ENCODE results near the gene RAI14. TPM values are rescaled to one million over a fixed set of nuclear protein-coding genes. Genes with fewer than 3 reads are reported as not detected.

Gene RAI14
- total and polyA plus RNA-seq, 2 experiments from 2014 or later = 42.2 to 49.6 TPM

DNA sequence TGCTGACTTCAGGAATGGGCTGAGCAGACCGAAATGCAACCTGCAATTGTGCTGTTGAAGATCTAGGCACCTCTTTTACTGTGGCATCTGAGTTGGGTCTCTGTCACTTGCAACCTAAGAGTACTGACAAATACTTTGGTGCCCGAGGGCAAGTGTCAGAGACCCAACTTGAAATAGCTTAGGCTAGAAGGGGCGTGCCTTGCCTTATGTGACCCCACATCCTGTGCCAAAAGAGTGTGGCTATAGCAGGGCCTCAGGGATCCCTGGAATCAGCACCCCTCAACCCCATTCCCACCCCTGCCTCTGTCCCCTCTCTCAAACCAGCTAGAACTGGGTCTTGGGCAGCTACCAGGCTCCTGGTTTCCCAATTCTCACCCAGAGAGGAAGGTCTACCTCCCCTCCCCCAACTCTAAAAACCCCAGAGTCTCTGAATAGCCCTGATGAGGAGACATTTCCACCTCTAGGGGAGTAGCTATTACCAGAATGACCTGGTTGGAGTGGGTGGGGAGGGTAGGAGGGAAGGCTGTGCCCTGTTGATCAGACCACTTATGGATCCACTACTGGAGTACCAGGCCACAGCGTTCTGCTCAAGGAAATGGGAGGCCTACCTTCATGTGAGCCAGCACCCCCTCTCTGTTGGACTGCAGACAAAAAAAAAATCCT is 17.5 kb downstream of the RAI14 start:
- TF ChIP-seq EZH2 (IDR thresholded peaks at IDR 0.05; ENCODE audit: borderline replicate concordance) (no peak), EZH2phosphoT487 (IDR thresholded peaks at IDR 0.05; ENCODE audit: low read depth, severe bottlenecking, unreplicated experiment) (no peak)
- TF ChIP-seq, protein P1, sequence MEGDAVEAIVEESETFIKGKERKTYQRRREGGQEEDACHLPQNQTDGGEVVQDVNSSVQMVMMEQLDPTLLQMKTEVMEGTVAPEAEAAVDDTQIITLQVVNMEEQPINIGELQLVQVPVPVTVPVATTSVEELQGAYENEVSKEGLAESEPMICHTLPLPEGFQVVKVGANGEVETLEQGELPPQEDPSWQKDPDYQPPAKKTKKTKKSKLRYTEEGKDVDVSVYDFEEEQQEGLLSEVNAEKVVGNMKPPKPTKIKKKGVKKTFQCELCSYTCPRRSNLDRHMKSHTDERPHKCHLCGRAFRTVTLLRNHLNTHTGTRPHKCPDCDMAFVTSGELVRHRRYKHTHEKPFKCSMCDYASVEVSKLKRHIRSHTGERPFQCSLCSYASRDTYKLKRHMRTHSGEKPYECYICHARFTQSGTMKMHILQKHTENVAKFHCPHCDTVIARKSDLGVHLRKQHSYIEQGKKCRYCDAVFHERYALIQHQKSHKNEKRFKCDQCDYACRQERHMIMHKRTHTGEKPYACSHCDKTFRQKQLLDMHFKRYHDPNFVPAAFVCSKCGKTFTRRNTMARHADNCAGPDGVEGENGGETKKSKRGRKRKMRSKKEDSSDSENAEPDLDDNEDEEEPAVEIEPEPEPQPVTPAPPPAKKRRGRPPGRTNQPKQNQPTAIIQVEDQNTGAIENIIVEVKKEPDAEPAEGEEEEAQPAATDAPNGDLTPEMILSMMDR (IDR thresholded peaks at IDR 0.05; ENCODE audit: poor library complexity) = no peak
- no peak for DNase-seq (ENCODE audit: low spot score)
- H4K20me1 ChIP-seq (ENCODE audit: insufficient read depth, poor library complexity, severe bottlenecking) = no peaks in the 10 kb centered on the region
- H3K4me2 ChIP-seq = no peak overlapping the region
- no peaks in the 10 kb centered on the region for H3K9me2 ChIP-seq (replicated peaks; ENCODE audit: insufficient read depth)
- H3K79me2 ChIP-seq = peaks cover 89% of the 10 kb centered on the region
- H3K9me3 ChIP-seq (ENCODE audit: low read depth) = no peaks in the 10 kb centered on the region
- H3K27me3 ChIP-seq = no peaks in the 10 kb centered on the region
- 95% methylated on average over 4 of the region's 4 CpGs for WGBS (ENCODE audit: low lambda C conversion rate, missing lambda C conversion rate)
- H3K4me1 ChIP-seq (ENCODE audit: insufficient read depth) = no peaks in the 10 kb centered on the region
- H3K36me3 ChIP-seq (replicated peaks; ENCODE audit: insufficient read depth, low read depth) = no peaks in the 10 kb centered on the region
- H2AFZ ChIP-seq = no peak overlapping the region
- H3K27ac ChIP-seq = no peak overlapping the region
- H3K4me3 ChIP-seq = no peak overlapping the region

DNA sequence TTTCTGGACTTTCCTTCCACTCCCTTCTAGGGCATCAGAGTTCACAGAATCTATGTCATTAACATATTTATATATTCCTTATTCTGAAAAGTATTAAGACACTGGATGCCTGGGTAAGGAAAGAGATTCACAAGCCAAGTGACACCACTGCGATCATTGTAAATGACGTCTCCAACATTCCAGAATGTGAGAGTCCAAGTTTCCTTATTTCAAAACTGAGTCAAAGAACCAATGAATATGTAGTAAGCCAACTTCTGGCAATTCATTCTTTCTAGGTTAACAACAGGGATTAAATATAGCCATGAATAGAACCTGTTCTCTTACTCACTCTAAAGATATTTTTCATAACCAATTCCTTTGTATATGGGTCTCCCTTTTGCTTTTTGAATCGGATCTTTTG is 18.1 kb downstream of the RAI14 start:
- Histone ChIP-seq H3K9me3 (ENCODE audit: low read depth) (no peaks in the 10 kb centered on the region), H3K79me2 (peaks cover 90% of the 10 kb centered on the region), H4K20me1 (ENCODE audit: insufficient read depth, poor library complexity, severe bottlenecking) (no peaks in the 10 kb centered on the region), H3K27ac (no peak overlapping the region), H3K9me2 (replicated peaks; ENCODE audit: insufficient read depth) (no peaks in the 10 kb centered on the region), H2AFZ (no peak overlapping the region), H3K27me3 (no peaks in the 10 kb centered on the region), H3K4me3 (no peak overlapping the region), H3K4me1 (ENCODE audit: insufficient read depth) (no peaks in the 10 kb centered on the region), H3K36me3 (replicated peaks; ENCODE audit: insufficient read depth, low read depth) (no peaks in the 10 kb centered on the region), H3K4me2 (no peak overlapping the region)
- TF ChIP-seq, protein P1 (IDR thresholded peaks at IDR 0.05; ENCODE audit: poor library complexity) = no peak
- TF ChIP-seq EZH2phosphoT487 (IDR thresholded peaks at IDR 0.05; ENCODE audit: low read depth, severe bottlenecking, unreplicated experiment) (no peak), EZH2 (IDR thresholded peaks at IDR 0.05; ENCODE audit: borderline replicate concordance) (no peak)
- no peak for DNase-seq (ENCODE audit: low spot score)
- WGBS (ENCODE audit: low lambda C conversion rate, missing lambda C conversion rate) = 96% methylated on average over 3 of the region's 3 CpGs

DNA sequence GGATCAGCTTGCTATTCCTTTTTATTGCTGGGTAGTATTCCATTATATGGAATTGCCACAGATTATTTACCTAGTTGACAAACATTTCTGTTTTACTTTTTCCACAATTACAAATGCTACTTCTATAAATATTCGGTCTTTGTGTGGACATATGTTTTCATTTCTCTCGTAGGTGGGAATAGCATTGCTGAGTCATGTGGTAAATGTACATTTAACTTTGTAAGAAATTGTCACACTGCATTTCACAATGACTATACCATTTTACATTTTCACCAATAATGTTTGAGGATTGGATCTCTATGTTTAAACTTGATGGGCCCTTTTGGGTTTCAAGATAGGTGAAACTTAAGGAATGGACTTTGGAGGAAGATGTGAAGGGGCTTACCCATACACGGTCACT is 19.7 kb downstream of the RAI14 start:
- Histone ChIP-seq H2AFZ (no peak overlapping the region), H3K27ac (no peak overlapping the region), H3K27me3 (no peaks in the 10 kb centered on the region), H3K79me2 (peaks cover 92% of the 10 kb centered on the region), H3K9me2 (replicated peaks; ENCODE audit: insufficient read depth) (no peaks in the 10 kb centered on the region), H3K4me3 (no peak overlapping the region), H3K4me1 (ENCODE audit: insufficient read depth) (no peaks in the 10 kb centered on the region), H3K36me3 (replicated peaks; ENCODE audit: insufficient read depth, low read depth) (no peaks in the 10 kb centered on the region), H3K4me2 (no peak overlapping the region), H3K9me3 (ENCODE audit: low read depth) (no peaks in the 10 kb centered on the region), H4K20me1 (ENCODE audit: insufficient read depth, poor library complexity, severe bottlenecking) (no peaks in the 10 kb centered on the region)
- TF ChIP-seq EZH2 (IDR thresholded peaks at IDR 0.05; ENCODE audit: borderline replicate concordance) (no peak), EZH2phosphoT487 (IDR thresholded peaks at IDR 0.05; ENCODE audit: low read depth, severe bottlenecking, unreplicated experiment) (no peak)
- TF ChIP-seq, protein P1 (IDR thresholded peaks at IDR 0.05; ENCODE audit: poor library complexity) = no peak
- no peak for DNase-seq (ENCODE audit: low spot score)
- WGBS (ENCODE audit: low lambda C conversion rate, missing lambda C conversion rate) = 91% methylated on average over 3 of the region's 3 CpGs
